ENCODE data around the gene CD19.

The CD19 gene

DNA sequence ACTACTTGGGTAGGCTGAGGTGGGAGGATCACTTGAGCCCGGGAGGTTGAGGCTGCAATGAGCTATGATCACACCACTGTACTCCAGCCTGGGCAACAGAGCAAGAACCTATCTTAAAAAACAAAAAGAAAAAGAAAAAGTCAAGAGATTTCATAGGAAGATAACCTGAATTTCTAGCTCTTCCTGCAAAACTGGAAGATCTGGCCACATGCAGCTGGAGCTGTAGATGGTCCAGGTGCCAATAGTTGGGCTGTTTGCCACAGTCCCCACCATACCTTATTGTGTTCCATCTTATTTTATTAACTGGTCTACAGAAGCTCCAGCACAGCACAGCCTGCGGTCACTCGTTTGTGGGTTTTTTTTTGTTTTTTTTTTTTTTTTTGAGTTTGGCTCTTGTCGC is 38.5 kb upstream of the CD19 start:
- TF ChIP-seq, protein P1, sequence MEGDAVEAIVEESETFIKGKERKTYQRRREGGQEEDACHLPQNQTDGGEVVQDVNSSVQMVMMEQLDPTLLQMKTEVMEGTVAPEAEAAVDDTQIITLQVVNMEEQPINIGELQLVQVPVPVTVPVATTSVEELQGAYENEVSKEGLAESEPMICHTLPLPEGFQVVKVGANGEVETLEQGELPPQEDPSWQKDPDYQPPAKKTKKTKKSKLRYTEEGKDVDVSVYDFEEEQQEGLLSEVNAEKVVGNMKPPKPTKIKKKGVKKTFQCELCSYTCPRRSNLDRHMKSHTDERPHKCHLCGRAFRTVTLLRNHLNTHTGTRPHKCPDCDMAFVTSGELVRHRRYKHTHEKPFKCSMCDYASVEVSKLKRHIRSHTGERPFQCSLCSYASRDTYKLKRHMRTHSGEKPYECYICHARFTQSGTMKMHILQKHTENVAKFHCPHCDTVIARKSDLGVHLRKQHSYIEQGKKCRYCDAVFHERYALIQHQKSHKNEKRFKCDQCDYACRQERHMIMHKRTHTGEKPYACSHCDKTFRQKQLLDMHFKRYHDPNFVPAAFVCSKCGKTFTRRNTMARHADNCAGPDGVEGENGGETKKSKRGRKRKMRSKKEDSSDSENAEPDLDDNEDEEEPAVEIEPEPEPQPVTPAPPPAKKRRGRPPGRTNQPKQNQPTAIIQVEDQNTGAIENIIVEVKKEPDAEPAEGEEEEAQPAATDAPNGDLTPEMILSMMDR (conservative IDR thresholded peaks at IDR 0.05; ENCODE audit: low read depth, low read length), result no peak
- no peak overlapping the region for H3K4me3 ChIP-seq (ENCODE audit: low read length)
- no peak for DNase-seq (ENCODE audit: low read depth)

DNA sequence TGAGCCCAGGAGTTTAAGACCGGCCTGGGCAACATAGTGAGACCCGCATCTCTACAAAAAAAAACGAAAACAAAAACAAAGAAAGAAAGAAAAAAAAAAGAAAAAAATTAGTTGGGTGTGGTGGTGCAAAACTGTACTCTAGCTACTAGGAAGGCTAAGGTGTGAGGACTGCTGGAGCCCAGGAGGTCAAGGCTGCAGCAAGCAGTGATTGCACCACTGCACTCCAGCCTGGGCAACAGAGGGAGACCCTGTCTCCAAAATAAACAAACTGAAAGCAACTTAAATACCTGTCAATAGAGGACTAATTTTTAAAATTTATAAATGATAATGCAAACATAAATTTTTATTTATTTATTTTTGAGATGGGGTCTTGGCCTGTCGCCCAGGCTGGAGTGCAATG is 36.2 kb upstream of the CD19 start:
- no peak overlapping the region for H3K4me3 ChIP-seq (ENCODE audit: low read length)
- TF ChIP-seq, protein P1 (conservative IDR thresholded peaks at IDR 0.05; ENCODE audit: low read depth, low read length), result no peak
- no peak for DNase-seq (ENCODE audit: low read depth)

- TF ChIP-seq, protein P1 (conservative IDR thresholded peaks at IDR 0.05; ENCODE audit: low read depth, low read length), result no peak
- H3K4me3 ChIP-seq (ENCODE audit: low read length), result no peak overlapping the region
- DNase-seq (ENCODE audit: low read depth), result no peak
These were observed 33.9 kb upstream of the CD19 start for GRCh38 chr16:28897826-28898225.

DNA sequence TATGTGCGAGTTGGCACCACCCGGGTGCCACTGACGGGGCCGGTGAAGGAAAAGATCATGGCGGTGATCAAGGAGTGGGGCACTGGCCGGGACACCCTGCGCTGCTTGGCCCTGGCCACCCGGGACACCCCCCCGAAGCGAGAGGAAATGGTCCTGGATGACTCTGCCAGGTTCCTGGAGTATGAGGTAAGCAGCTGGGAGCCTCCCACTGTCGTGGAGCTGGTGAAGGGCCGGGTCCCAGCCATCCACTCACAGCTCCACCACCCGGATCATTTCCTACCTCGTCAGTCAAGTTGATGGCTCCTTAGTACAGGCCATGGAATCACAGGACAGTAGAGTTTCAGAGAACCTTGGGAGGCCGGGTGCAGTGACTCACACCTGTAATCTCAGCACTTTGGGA is 33.5 kb upstream of the CD19 start:
- H3K4me3 ChIP-seq (ENCODE audit: low read length), result no peak overlapping the region
- no peak for DNase-seq (ENCODE audit: low read depth)
- TF ChIP-seq, protein P1 (conservative IDR thresholded peaks at IDR 0.05; ENCODE audit: low read depth, low read length), result no peak

GRCh38 chr16:28898942-28899341 is 32.8 kb upstream of the CD19 start:
- TF ChIP-seq, protein P1 (conservative IDR thresholded peaks at IDR 0.05; ENCODE audit: low read depth, low read length), result no peak
- H3K4me3 ChIP-seq (ENCODE audit: low read length), result no peak overlapping the region
- DNase-seq (ENCODE audit: low read depth), result no peak

DNA sequence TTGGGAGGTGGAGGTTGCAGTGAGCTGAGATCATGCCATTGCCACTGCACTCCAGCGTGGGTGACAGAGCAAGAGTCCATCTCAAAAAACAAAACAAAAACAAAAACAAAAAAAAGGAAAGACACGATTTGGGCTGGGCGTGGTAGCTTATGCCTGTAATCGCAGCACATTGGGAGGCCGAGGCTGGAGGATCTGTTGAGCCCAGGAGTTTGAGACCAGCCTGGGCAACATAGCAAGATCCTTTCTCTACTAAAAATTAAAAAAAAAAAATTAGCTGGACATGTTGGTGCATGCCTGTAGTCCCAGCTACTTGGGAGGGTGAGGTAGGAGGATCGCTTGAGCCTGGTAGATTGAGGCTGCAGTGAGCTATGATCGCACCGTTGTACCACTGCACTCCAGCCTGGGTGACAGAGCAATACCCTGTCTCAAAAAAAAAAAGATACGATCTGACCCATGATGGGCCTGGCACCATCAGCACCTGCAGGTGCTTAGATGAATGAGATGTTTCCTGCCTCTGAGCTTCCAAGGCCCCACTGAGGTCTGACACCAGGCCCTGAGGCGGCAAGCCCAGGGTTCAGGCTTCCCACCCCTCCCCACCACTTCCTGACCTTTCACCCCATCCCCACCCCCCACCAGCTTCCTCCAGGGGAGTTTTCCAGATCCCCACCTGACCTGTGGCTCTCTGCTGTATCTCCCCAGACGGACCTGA is 31.7 kb upstream of the CD19 start:
- DNase-seq (ENCODE audit: low read depth), result no peak
- H3K4me3 ChIP-seq (ENCODE audit: low read length), result no peak overlapping the region
- TF ChIP-seq, protein P1 (conservative IDR thresholded peaks at IDR 0.05; ENCODE audit: low read depth, low read length), result no peak

DNA sequence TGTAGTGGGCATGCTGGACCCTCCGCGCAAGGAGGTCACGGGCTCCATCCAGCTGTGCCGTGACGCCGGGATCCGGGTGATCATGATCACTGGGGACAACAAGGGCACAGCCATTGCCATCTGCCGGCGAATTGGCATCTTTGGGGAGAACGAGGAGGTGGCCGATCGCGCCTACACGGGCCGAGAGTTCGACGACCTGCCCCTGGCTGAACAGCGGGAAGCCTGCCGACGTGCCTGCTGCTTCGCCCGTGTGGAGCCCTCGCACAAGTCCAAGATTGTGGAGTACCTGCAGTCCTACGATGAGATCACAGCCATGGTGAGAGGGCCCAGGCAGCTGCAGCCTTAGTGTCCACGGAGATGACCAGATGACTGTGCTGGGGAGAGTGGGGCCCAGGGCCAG is 31.2 kb upstream of the CD19 start:
- TF ChIP-seq, protein P1 (conservative IDR thresholded peaks at IDR 0.05; ENCODE audit: low read depth, low read length), result no peak
- H3K4me3 ChIP-seq (ENCODE audit: low read length), result no peak overlapping the region

More for the DNA sequence above, 31.2 kb upstream of the CD19 start:
- DNase-seq (ENCODE audit: low read depth), result no peak
